ENCODE results near the gene KCNG3.

KCNG3 gene

DNA sequence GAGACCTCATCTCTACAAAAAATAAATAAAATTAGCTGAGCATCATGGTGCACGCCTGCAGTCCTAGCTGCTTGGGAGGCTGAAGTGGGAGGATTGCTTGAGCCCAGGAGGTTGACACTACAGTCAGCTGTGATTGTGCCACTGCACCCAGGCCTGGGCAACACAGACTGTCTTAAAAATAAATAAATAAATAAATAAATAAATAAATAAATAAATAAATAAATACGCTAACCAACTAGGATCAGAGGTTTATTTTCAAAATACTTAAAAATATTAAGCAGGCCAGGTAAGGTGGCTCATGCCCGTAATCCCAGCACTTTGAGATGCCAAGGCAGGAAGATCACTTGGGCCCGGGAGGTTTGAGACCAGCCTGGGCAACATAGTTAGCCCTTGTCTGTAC lies 63.6 kb downstream of the KCNG3 start:
- Histone ChIP-seq H3K27me3 (replicated peaks in 2 of 5; ENCODE audit: control insufficient read depth in 4 of 5, insufficient read depth in 5 of 5, low read length in 4 of 5) (no peaks in the 10 kb centered on the region), H3K9me3 (ENCODE audit: control extremely low read depth in 1 of 5, control insufficient read depth in 4 of 5, insufficient read depth in 2 of 5, low read depth in 1 of 5, low read length in 4 of 5) (no peaks in the 10 kb centered on the region), H3K36me3 (ENCODE audit: control insufficient read depth in 4 of 4, insufficient read depth in 4 of 4, low read length in 3 of 4) (no peaks in the 10 kb centered on the region), H3K27ac (ENCODE audit: insufficient read depth in 1 of 2, low read depth in 1 of 2, low read length in 2 of 2, poor library complexity in 1 of 2, severe bottlenecking in 2 of 2) (no peak overlapping the region), H3K4me1 (ENCODE audit: control extremely low read depth in 1 of 4, control insufficient read depth in 4 of 4, insufficient read depth in 4 of 4, low read length in 3 of 4) (no peaks in the 10 kb centered on the region), H3K4me3 (ENCODE audit: control insufficient read depth in 1 of 7, extremely low read depth in 1 of 7, insufficient read depth in 4 of 7, low read depth in 2 of 7, low read length in 6 of 7) (no peak overlapping the region)
- ChIA-PET CTCF (no interaction called here), POLR2A (no interaction called here)
- no peak for DNase-seq
- 95% methylated on average over 2 of the region's 4 CpGs for WGBS (ENCODE audit: insufficient coverage)

DNA sequence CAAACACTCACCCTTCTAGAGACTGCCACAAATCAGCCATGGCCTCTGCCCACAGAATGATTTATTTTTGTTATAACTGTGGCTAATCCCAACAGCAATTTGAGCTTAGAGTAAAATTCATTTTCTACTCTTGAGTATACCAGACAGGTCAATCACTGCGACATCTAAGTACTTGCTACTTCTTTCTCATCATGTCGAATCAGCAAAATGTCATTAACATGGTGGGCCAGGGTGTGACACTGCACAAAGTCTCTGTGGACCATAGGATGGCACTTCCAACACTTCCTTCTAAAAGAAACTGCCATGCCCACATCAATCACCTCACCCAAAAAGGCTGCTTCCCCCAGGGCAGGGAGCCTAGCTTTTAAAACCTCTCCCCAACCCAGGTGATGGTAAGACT lies 64.4 kb downstream of the KCNG3 start:
- H3K36me3 ChIP-seq (ENCODE audit: control insufficient read depth in 4 of 4, insufficient read depth in 4 of 4, low read length in 3 of 4): no peaks in the 10 kb centered on the region
- CTCF ChIA-PET: interaction anchor here (1.4 kb wide), 1 partner anchor 44 kb away, joined by 3 read pairs; no protein-coding TSS in a partner anchor
- no peaks in the 10 kb centered on the region for H3K4me1 ChIP-seq (ENCODE audit: control extremely low read depth in 1 of 4, control insufficient read depth in 4 of 4, insufficient read depth in 4 of 4, low read length in 3 of 4)
- no peak for DNase-seq
- H3K9me3 ChIP-seq (ENCODE audit: control extremely low read depth in 1 of 5, control insufficient read depth in 4 of 5, insufficient read depth in 2 of 5, low read depth in 1 of 5, low read length in 4 of 5): no peaks in the 10 kb centered on the region
- WGBS (ENCODE audit: insufficient coverage): 96% methylated on average over 2 of the region's 2 CpGs
- no peak overlapping the region for H3K27ac ChIP-seq (ENCODE audit: insufficient read depth in 1 of 2, low read depth in 1 of 2, low read length in 2 of 2, poor library complexity in 1 of 2, severe bottlenecking in 2 of 2)
- no peak overlapping the region for H3K4me3 ChIP-seq (ENCODE audit: control insufficient read depth in 1 of 7, extremely low read depth in 1 of 7, insufficient read depth in 4 of 7, low read depth in 2 of 7, low read length in 6 of 7)
- H3K27me3 ChIP-seq (replicated peaks in 2 of 5; ENCODE audit: control insufficient read depth in 4 of 5, insufficient read depth in 5 of 5, low read length in 4 of 5): no peaks in the 10 kb centered on the region
- POLR2A ChIA-PET: no interaction called here

DNA sequence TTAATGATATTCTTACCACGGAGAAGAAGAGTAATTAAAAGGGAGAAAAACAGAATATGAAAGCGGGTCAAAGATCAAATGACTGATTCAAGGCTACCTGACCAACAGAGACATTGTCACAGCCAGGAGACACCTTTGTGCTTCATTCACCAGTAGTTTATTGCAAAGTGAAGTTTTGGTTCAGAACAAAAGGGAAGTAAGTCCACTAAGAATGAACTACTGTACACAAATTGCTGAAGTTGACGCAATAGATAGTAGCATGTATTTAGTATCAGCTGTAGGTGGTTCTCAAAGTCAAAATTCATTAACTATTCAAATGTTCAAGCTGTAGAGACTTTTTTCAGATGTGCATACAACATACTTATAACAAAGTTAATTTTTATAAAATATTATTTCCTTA lies 68.1 kb downstream of the KCNG3 start:
- POLR2A ChIA-PET: no interaction called here
- Histone ChIP-seq H3K9me3 (ENCODE audit: control extremely low read depth in 1 of 5, control insufficient read depth in 4 of 5, insufficient read depth in 2 of 5, low read depth in 1 of 5, low read length in 4 of 5) (no peaks in the 10 kb centered on the region), H3K36me3 (ENCODE audit: control insufficient read depth in 4 of 4, insufficient read depth in 4 of 4, low read length in 3 of 4) (no peaks in the 10 kb centered on the region), H3K27ac (ENCODE audit: insufficient read depth in 1 of 2, low read depth in 1 of 2, low read length in 2 of 2, poor library complexity in 1 of 2, severe bottlenecking in 2 of 2) (no peak overlapping the region), H3K4me3 (ENCODE audit: control insufficient read depth in 1 of 7, extremely low read depth in 1 of 7, insufficient read depth in 4 of 7, low read depth in 2 of 7, low read length in 6 of 7) (no peak overlapping the region), H3K27me3 (replicated peaks in 2 of 5; ENCODE audit: control insufficient read depth in 4 of 5, insufficient read depth in 5 of 5, low read length in 4 of 5) (peaks cover 0 to 2% (median 0%) of the 10 kb centered on the region in 5 experiments), H3K4me1 (ENCODE audit: control extremely low read depth in 1 of 4, control insufficient read depth in 4 of 4, insufficient read depth in 4 of 4, low read length in 3 of 4) (no peaks in the 10 kb centered on the region)
- DNase-seq: no peak
- CTCF ChIA-PET: no interaction called here
- WGBS (ENCODE audit: insufficient coverage): 83% methylated on average over 1 of the region's 3 CpGs

DNA sequence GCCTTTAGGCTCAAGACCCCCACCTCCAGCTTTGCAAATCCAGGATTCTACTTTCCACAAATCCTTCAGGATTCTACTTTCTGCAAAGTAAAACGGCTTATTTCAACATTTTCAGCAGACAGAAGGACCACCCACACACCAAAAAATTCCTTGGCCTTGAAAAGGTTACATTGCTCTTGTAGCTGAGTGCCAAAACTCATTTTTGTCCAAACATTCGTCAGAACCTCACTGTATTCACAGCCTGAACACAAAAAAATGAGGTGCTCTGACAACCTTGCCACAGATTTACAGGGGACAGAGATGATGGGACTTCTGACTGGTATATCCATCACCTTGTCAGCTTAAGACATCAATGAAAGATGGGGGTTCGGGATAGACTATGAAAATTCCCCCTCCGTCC lies 69.7 kb downstream of the KCNG3 start:
- no peak for DNase-seq
- WGBS (ENCODE audit: insufficient coverage): 78% methylated on average over 1 of the region's 4 CpGs
- Histone ChIP-seq H3K4me3 (ENCODE audit: control insufficient read depth in 1 of 7, extremely low read depth in 1 of 7, insufficient read depth in 4 of 7, low read depth in 2 of 7, low read length in 6 of 7) (no peak overlapping the region), H3K27ac (ENCODE audit: insufficient read depth in 1 of 2, low read depth in 1 of 2, low read length in 2 of 2, poor library complexity in 1 of 2, severe bottlenecking in 2 of 2) (no peak overlapping the region), H3K4me1 (ENCODE audit: control extremely low read depth in 1 of 4, control insufficient read depth in 4 of 4, insufficient read depth in 4 of 4, low read length in 3 of 4) (no peaks in the 10 kb centered on the region), H3K27me3 (replicated peaks in 2 of 5; ENCODE audit: control insufficient read depth in 4 of 5, insufficient read depth in 5 of 5, low read length in 4 of 5) (peaks cover 0 to 2% (median 0%) of the 10 kb centered on the region in 5 experiments), H3K9me3 (ENCODE audit: control extremely low read depth in 1 of 5, control insufficient read depth in 4 of 5, insufficient read depth in 2 of 5, low read depth in 1 of 5, low read length in 4 of 5) (no peaks in the 10 kb centered on the region), H3K36me3 (ENCODE audit: control insufficient read depth in 4 of 4, insufficient read depth in 4 of 4, low read length in 3 of 4) (no peaks in the 10 kb centered on the region)
- ChIA-PET CTCF (no interaction called here), POLR2A (no interaction called here)

DNA sequence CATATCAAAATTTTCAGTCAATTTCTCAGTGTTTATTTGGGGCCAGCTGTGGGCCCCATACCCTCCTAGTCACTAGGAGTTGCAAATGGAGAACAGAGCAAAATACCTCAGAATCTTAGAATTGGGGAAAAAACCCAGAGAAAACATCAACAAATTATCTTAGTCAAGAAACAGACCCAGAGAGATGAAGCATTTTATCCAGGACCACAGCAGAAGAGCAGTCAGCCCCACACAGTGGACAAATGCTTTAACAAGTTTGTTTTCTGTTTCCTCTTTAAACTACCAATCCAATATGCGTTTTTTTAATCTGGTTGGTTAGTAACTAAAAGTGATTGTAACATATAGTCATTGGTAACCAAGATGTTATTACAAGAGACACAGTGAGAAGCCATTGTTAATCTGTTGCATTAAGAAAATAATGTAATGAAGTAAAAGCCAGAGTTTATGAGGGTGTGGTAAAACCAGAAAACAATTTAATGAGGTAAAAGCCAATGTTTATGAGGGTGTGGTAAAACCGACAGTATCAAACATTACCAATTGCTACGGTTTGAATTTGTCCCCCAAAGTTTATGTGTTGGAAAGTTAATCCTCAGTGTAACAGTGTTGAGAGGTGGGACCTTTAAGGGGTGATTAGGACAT lies 72.1 kb downstream of the KCNG3 start:
- Histone ChIP-seq H3K27ac (ENCODE audit: insufficient read depth in 1 of 2, low read depth in 1 of 2, low read length in 2 of 2, poor library complexity in 1 of 2, severe bottlenecking in 2 of 2) (no peak overlapping the region), H3K4me1 (ENCODE audit: control extremely low read depth in 1 of 4, control insufficient read depth in 4 of 4, insufficient read depth in 4 of 4, low read length in 3 of 4) (no peaks in the 10 kb centered on the region), H3K27me3 (replicated peaks in 2 of 5; ENCODE audit: control insufficient read depth in 4 of 5, insufficient read depth in 5 of 5, low read length in 4 of 5) (peaks cover 0 to 2% (median 0%) of the 10 kb centered on the region in 5 experiments), H3K4me3 (ENCODE audit: control insufficient read depth in 1 of 7, extremely low read depth in 1 of 7, insufficient read depth in 4 of 7, low read depth in 2 of 7, low read length in 6 of 7) (no peak overlapping the region), H3K9me3 (ENCODE audit: control extremely low read depth in 1 of 5, control insufficient read depth in 4 of 5, insufficient read depth in 2 of 5, low read depth in 1 of 5, low read length in 4 of 5) (no peaks in the 10 kb centered on the region), H3K36me3 (ENCODE audit: control insufficient read depth in 4 of 4, insufficient read depth in 4 of 4, low read length in 3 of 4) (no peaks in the 10 kb centered on the region)
- 88% methylated on average over 2 of the region's 3 CpGs for WGBS (ENCODE audit: insufficient coverage)
- ChIA-PET POLR2A (no interaction called here), CTCF (no interaction called here)
- no peak for DNase-seq

DNA sequence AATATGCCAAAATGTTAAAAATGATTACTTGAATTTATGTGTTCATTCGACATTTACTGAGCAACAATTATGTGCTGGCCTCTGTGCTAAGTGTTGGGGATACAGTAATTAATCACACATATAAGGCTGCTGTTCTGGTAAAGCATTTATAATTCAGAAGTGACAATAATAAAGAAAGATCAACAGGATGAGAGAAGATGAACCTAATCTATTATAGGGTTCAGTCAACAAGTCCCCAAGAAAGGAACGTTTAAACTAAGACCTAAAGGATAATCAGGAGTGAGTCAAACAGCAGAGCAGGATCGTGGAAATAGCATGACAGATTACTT lies 72.7 kb downstream of the KCNG3 start:
- H3K27me3 ChIP-seq (replicated peaks in 2 of 5; ENCODE audit: control insufficient read depth in 4 of 5, insufficient read depth in 5 of 5, low read length in 4 of 5): peaks cover 0 to 2% (median 0%) of the 10 kb centered on the region in 5 experiments
- H3K27ac ChIP-seq (ENCODE audit: insufficient read depth in 1 of 2, low read depth in 1 of 2, low read length in 2 of 2, poor library complexity in 1 of 2, severe bottlenecking in 2 of 2): no peak overlapping the region
- no peaks in the 10 kb centered on the region for H3K4me1 ChIP-seq (ENCODE audit: control extremely low read depth in 1 of 4, control insufficient read depth in 4 of 4, insufficient read depth in 4 of 4, low read length in 3 of 4)
- H3K36me3 ChIP-seq (ENCODE audit: control insufficient read depth in 4 of 4, insufficient read depth in 4 of 4, low read length in 3 of 4): no peaks in the 10 kb centered on the region
- ChIA-PET CTCF (no interaction called here), POLR2A (no interaction called here)
- H3K9me3 ChIP-seq (ENCODE audit: control extremely low read depth in 1 of 5, control insufficient read depth in 4 of 5, insufficient read depth in 2 of 5, low read depth in 1 of 5, low read length in 4 of 5): no peaks in the 10 kb centered on the region
- WGBS (ENCODE audit: insufficient coverage): 100% methylated on average over 1 of the region's 3 CpGs
- no peak overlapping the region for H3K4me3 ChIP-seq (ENCODE audit: control insufficient read depth in 1 of 7, extremely low read depth in 1 of 7, insufficient read depth in 4 of 7, low read depth in 2 of 7, low read length in 6 of 7)
- no peak for DNase-seq

DNA sequence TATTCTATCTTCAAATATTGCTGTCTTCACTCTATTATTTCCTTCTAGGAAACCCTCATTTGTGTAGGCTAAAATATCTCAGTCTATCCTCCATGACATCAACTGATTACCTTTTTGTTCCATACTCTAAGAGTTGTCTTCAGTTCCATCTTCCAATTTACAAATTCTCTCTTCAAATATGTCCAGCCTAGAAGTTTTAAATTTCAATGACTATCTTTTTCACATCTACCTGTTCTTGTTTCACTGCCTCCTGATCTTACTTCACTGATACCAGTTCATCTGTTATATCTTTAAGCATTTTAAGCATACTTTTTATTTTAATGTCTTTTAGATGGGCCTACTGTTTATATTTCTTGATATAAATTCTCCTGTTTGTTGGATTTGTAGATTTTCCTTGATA lies 79.1 kb downstream of the KCNG3 start:
- Histone ChIP-seq H3K4me3 (ENCODE audit: control insufficient read depth in 1 of 7, extremely low read depth in 1 of 7, insufficient read depth in 4 of 7, low read depth in 2 of 7, low read length in 6 of 7) (no peak overlapping the region), H3K9me3 (ENCODE audit: control extremely low read depth in 1 of 5, control insufficient read depth in 4 of 5, insufficient read depth in 2 of 5, low read depth in 1 of 5, low read length in 4 of 5) (peaks cover 3 to 18% (median 7%) of the 10 kb centered on the region in 5 experiments), H3K4me1 (ENCODE audit: control extremely low read depth in 1 of 4, control insufficient read depth in 4 of 4, insufficient read depth in 4 of 4, low read length in 3 of 4) (no peaks in the 10 kb centered on the region), H3K27ac (ENCODE audit: insufficient read depth in 1 of 2, low read depth in 1 of 2, low read length in 2 of 2, poor library complexity in 1 of 2, severe bottlenecking in 2 of 2) (no peak overlapping the region), H3K36me3 (ENCODE audit: control insufficient read depth in 4 of 4, insufficient read depth in 4 of 4, low read length in 3 of 4) (no peaks in the 10 kb centered on the region), H3K27me3 (replicated peaks in 2 of 5; ENCODE audit: control insufficient read depth in 4 of 5, insufficient read depth in 5 of 5, low read length in 4 of 5) (no peaks in the 10 kb centered on the region)
- no peak for DNase-seq
- ChIA-PET CTCF (no interaction called here), POLR2A (no interaction called here)

All from common myeloid progenitor, CD34-positive (primary cell).